GM10248 (cell line): Measurements from ENCODE around the gene IDE.
"Not testable (repeated sequence)": the region's sequence is repeated elsewhere in the genome, so short reads cannot be mapped to it uniquely, and the experiment has no call there.

Experiments used
- CTCF ChIA-PET: fragments of 300-600 bp; sonication (Branson Sonifier 250); formaldehyde crosslinking; extraction: SDS; loops from one replicate; lab custom pipeline; 2021; ENCODE audit warnings: antibody characterized with exemption; lab: Yijun Ruan, JAX
- POLR2A ChIA-PET: fragments of 350-650 bp; sonication (Branson Sonifier 250); formaldehyde crosslinking; extraction: SDS; loops from one replicate; lab custom pipeline; 2020; ENCODE audit warnings: antibody characterized with exemption; lab: Yijun Ruan, JAX
- DNase-seq: peaks from one replicate; pipeline ENCODE4 v3.0.0; 2012; ENCODE audit errors: extremely low spot score
- CTCF ChIP-seq: IDR thresholded peaks from 2 replicates; pipeline ENCODE4 v1.5.1; 2012; ENCODE audit warnings: mild to moderate bottlenecking, low read depth; ENCODE audit errors: extremely low read depth, missing control alignments, control extremely low read depth

IDE gene

GRCh38 chr10:92404612-92405418 lies 169.1 kb downstream of the IDE start:
- CTCF ChIA-PET, result interaction anchor here (1.2 to 1.3 kb wide), 2 partner anchors 24 to 85 kb away, joined by 3 read pairs; no protein-coding TSS in a partner anchor
- TF ChIP-seq CTCF, result no peak
- POLR2A ChIA-PET, result no interaction called here
- no peak for DNase-seq

- POLR2A ChIA-PET, DNase-seq, CTCF ChIA-PET: not testable (repeated sequence)
These were observed 171.7 kb downstream of the IDE start for GRCh38 chr10:92402234-92402633.
